Prostate gland (tissue), 2 donors: ENCODE results near the gene DCAF16.

Experiments
- POLR2A ChIP-seq: fragments of 450-650 bp; IDR thresholded peaks from one replicate; pipeline ENCODE4 v1.6.1; 2016; ENCODE audit warnings: antibody characterized with exemption, mild to moderate bottlenecking
- TF ChIP-seq, protein P1 (sequence below), 4 experiments: fragments of 200-600 bp in 2 of 4; fragments of 450-650 bp in 2 of 4; sonication (generic) in 2 of 4; IDR thresholded peaks; 1 replicate in 3 of 4; 2 replicates in 1 of 4; pipeline ENCODE4 v1.5.1; 2016 to 2019; ENCODE audit warnings: antibody characterized with exemption in 4 of 4, mild to moderate bottlenecking in 2 of 4, moderate library complexity in 2 of 4

DNA sequence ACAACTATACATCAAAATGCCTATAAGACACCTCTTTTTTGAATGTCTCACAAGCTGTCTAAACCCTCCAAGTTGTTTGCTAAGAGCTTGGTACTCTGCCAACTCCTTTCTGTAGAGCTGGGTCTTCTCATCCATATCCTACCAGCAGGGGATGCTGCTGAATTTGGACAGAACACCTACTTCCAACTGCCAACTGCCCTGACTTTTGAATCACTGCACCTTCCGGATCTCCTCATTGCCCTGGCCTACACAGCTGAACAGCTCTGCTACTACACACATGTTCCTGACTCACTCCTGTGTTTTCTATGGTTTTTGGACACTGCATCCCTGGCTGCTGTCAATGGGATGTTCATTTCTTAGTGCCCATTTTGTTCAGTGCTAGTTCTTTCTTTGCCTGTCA is 47.8 kb downstream of the DCAF16 start:
- TF ChIP-seq, protein P1, sequence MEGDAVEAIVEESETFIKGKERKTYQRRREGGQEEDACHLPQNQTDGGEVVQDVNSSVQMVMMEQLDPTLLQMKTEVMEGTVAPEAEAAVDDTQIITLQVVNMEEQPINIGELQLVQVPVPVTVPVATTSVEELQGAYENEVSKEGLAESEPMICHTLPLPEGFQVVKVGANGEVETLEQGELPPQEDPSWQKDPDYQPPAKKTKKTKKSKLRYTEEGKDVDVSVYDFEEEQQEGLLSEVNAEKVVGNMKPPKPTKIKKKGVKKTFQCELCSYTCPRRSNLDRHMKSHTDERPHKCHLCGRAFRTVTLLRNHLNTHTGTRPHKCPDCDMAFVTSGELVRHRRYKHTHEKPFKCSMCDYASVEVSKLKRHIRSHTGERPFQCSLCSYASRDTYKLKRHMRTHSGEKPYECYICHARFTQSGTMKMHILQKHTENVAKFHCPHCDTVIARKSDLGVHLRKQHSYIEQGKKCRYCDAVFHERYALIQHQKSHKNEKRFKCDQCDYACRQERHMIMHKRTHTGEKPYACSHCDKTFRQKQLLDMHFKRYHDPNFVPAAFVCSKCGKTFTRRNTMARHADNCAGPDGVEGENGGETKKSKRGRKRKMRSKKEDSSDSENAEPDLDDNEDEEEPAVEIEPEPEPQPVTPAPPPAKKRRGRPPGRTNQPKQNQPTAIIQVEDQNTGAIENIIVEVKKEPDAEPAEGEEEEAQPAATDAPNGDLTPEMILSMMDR (IDR thresholded peaks at IDR 0.05) = no peak
- TF ChIP-seq POLR2A = no peak
